GM21390 (cell line): ENCODE data around the gene MPO.

Source experiments
- ATAC-seq: cut with Tn5 transposase; IDR thresholded peaks from one replicate; pipeline ENCODE4 v1.9.1; 2021; ENCODE audit not compliant: unreplicated experiment

MPO gene

GRCh38 chr17:58242171-58242784 lies 38.5 kb downstream of the MPO start:
- no peak for ATAC-seq

GRCh38 chr17:58239987-58240386 lies 40.7 kb downstream of the MPO start:
- no peak for ATAC-seq

GRCh38 chr17:58238147-58238634 lies 42.5 kb downstream of the MPO start, which contains the start of gene LPO:
Gene LPO (plus strand): TSS chr17:58238584. CDS start chr17:58242980, 4,396 bp downstream.
- no peak for ATAC-seq

GRCh38 chr17:58236394-58236793 lies 44.3 kb downstream of the MPO start:
- no peak for ATAC-seq

- no peak for ATAC-seq
Measured at GRCh38 chr17:58235821-58236220, 44.9 kb downstream of the MPO start.

GRCh38 chr17:58234512-58234911 lies 46.2 kb downstream of the MPO start:
- ATAC-seq, result no peak

GRCh38 chr17:58233543-58233942 lies 47.2 kb downstream of the MPO start:
- peak; percentile 57 for ATAC-seq

GRCh38 chr17:58232707-58233156 lies 48.0 kb downstream of the MPO start:
- peak; percentile 80 for ATAC-seq

GRCh38 chr17:58231641-58232040 lies 49.1 kb downstream of the MPO start:
- no peak for ATAC-seq

- ATAC-seq, result no peak
Measured at GRCh38 chr17:58229881-58230280, 50.9 kb downstream of the MPO start.

- ATAC-seq, result no peak
Measured at GRCh38 chr17:58229384-58229783, 51.4 kb downstream of the MPO start.

GRCh38 chr17:58228679-58229078 lies 52.1 kb downstream of the MPO start:
- no peak for ATAC-seq

- no peak for ATAC-seq
Measured at GRCh38 chr17:58227733-58228132, 53.0 kb downstream of the MPO start.

GRCh38 chr17:58224315-58224714 lies 56.4 kb downstream of the MPO start:
- no peak for ATAC-seq
